Skin epidermis (tissue), 12 donors: ENCODE data around the gene SSMEM1.
"Not testable (repeated sequence)": the region's sequence is repeated elsewhere in the genome, so short reads cannot be mapped to it uniquely, and the experiment has no call there.

Source experiments
- H3K27ac ChIP-seq, 21 experiments: fragments of 200-600 bp; sonication (generic) in 11 of 21; one replicate each; pipeline ENCODE4 v1.5.0; 2020; ENCODE audit warnings: mild to moderate bottlenecking in 3 of 21, inconsistent platforms in 2 of 21, moderate library complexity in 2 of 21
- H3K4me3 ChIP-seq, 7 experiments: fragments of 200-600 bp; sonication (generic) in 2 of 7; one replicate each; pipeline ENCODE4 v1.5.0; 2020; ENCODE audit warnings: inconsistent platforms in 2 of 7, mild to moderate bottlenecking in 2 of 7, moderate library complexity in 1 of 7

The SSMEM1 gene, protein sequence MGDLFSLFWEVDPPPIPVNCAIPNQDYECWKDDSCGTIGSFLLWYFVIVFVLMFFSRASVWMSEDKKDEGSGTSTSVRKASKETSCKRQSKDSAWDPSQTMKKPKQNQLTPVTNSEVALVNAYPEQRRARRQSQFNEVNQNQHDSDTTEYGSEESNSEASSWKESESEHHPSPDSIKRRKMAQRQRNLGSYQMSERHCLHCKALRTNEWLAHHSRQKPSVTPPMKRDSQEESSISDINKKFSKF

GRCh38 chr7:130207642-130208041 is at the start of gene SSMEM1:
SSMEM1 (plus strand) TSS chr7:130207860; CDS start chr7:130207911, 51 bp downstream.
- H3K27ac ChIP-seq, result peak within 1 kb of the TSS in 1 of 21 experiments; percentile 14
- no peak within 1 kb of the TSS for H3K4me3 ChIP-seq

GRCh38 chr7:130160023-130160422 is 47.6 kb upstream of the SSMEM1 start:
- no peak overlapping the region for H3K4me3 ChIP-seq
- H3K27ac ChIP-seq, result no peak overlapping the region

GRCh38 chr7:130160455-130160854 is 47.2 kb upstream of the SSMEM1 start:
- Histone ChIP-seq H3K27ac (no peak overlapping the region), H3K4me3 (no peak overlapping the region)

- H3K4me3 ChIP-seq, result no peak overlapping the region
These were observed 45.5 kb upstream of the SSMEM1 start for GRCh38 chr7:130162196-130162595.

DNA sequence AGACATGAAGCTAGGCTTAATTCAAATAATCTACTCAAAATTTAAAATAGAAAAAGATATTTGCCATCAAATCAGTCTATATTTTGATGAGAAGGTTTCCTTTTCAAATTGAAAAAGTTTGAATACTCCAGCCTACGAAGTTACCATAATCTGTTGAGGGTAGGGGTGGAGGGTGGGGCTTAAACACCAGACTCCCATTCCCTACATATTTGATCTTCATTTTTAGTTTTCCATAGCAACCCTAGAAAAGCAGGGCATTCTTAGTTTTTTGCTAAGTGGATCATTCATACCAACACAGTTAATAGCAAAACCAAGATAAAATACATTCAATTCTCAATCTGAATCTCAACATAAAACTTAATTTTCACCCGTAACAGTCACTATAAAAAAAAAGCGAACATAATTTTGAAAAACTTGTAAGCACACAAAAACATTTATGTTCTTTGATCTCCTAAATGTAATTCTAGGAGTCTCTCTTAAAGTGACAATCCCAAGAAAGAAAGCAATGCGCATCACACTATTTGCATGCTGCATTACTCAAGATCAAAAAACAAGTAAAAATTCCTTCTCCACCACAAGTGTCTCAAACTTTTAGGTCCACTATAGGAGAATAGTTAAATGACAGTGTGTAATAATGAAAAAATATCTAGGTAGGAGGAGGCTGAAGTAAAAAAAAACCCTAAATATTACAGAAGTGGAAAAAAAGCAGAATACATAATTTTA is 33.3 kb upstream of the SSMEM1 start:
- Histone ChIP-seq H3K27ac (no peak overlapping the region), H3K4me3 (no peak overlapping the region)

More at GRCh38 chr7:130162196-130162595, 45.5 kb upstream of the SSMEM1 start:
- no peak overlapping the region for H3K27ac ChIP-seq

- Histone ChIP-seq H3K27ac (no peak overlapping the region), H3K4me3 (no peak overlapping the region)
These were observed 29.4 kb upstream of the SSMEM1 start for GRCh38 chr7:130178251-130178650.

- no peak overlapping the region for H3K4me3 ChIP-seq
These were observed 28.0 kb upstream of the SSMEM1 start for GRCh38 chr7:130179631-130180030.

DNA sequence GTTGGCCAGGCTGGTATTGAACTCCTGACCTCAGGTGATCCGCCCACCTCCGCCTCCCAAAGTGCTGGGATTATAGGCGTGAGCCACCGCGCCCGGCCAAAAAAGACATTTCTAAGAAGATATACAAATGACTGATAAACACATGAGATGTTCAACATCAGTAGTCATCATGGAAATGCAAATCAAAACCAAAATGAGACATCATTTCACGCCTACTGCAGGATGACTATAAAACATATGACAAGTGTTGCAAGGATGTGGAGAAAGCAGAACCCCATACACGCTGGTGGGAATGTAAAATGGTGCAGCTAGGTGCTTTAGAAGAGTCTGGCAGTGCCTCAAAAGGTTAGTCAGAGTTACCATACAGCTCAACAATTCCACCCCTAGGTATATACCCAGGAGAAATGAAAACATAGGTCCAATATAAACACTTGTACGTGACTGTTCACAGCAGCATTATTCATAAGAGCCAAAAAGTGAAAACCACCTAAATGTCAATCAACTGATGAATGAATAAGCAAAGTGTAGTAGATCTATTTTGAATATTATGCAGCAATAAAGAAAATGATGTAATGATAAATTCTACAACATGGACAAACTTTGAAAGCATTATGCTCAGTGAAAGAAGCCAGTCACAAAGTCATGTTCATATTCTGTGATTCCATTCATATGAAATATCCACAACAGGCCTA is 26.9 kb upstream of the SSMEM1 start:
- Histone ChIP-seq H3K27ac (no peak overlapping the region), H3K4me3 (no peak overlapping the region)

More at GRCh38 chr7:130179631-130180030, 28.0 kb upstream of the SSMEM1 start:
- H3K27ac ChIP-seq, result no peak overlapping the region

DNA sequence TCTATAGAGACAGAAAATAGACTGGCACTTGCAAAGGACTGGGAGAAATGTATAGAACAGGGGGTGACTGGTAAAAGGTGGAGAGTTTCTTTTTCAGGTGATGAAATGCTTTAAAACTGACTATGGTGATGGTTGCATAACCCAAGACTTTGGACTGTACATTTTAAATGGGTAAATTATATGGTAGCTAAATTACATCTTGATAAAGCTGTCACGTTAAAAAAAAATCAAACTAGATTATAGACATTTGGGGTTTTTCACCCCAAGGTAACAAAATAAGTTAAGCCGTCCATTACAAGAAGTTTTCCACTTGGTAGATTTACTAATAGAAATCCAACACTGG is 26.4 kb upstream of the SSMEM1 start:
- Histone ChIP-seq H3K27ac (no peak overlapping the region), H3K4me3 (no peak overlapping the region)

DNA sequence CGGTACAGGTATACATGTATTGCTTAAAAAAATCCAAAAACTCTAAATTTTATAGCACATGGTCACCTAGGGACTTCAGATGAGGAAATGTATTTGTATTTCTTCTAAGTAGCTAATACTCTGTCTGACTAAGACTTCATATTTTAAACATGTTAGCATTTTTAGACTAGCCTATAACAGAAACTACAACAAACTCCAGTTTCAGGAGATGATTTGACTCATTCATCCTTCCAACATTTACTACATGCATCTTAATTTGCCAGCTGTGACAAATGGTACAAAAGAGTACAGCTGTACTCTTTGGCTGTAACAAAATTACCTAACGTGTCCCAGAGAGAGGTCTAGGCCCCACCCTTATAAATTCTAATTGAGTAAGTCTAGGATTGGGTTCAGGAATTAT is 24.7 kb upstream of the SSMEM1 start:
- Histone ChIP-seq H3K27ac (no peak overlapping the region), H3K4me3 (no peak overlapping the region)

DNA sequence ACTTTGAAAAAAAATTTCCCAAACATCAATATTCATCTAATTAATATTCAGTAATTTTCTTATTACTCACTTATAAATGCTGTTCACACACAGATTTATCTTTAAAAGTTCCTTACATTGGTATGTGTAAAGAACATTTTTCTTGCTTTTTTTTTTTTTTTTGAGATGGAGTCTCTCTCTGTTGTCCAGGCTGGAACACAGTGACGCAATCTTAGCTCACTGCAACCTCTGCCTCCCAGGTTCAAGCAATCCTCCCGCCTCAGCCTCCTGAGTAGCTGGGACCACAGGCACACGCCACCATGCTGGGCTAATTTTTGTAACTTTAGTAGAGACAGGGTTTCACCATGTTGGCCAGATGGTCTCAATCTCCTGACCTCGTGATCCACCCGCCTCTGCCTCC is 23.3 kb upstream of the SSMEM1 start:
- H3K4me3 ChIP-seq, H3K27ac ChIP-seq: not testable (repeated sequence)

DNA sequence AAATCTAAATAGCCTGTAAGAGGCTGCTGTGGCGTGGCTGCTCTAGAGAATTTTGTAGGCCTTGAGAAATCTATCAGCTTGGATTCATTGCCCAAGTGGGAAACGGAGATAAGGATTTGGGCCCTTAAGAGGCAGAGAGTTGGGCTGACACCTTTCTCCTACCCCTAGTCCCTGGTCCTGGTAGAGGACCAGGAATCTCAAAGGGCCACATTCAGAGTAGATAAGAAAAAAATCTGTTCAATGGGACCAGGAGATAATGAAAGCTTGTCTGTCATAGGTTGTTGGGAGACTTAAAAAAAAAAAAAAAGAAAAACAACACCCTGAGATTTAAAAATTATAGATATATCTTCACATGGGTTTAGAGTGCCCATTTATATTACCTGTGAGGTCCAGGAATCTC is 20.3 kb upstream of the SSMEM1 start:
- Histone ChIP-seq H3K27ac (no peak overlapping the region), H3K4me3 (no peak overlapping the region)

DNA sequence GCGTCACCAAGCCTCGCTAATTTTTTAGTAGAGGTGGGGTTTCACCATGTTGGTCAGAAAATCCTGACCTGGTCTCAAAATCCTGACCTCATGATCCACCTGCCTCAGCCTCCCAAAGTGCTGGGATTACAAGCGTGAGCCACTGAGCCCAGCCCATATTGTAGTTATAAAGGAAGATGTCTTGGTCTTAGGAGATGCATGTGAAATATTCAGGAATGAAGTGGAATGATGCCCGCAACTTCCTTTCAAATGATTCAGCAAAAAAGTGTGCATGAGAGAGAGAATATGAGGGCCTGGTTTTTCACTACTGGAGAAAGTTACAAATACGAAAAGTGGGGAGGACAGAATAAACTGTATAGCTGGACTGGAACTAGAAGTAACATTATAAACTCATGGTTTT is 18.3 kb upstream of the SSMEM1 start:
- H3K4me3 ChIP-seq, result no peak overlapping the region
- H3K27ac ChIP-seq, result no peak overlapping the region

- Histone ChIP-seq H3K4me3 (no peak overlapping the region), H3K27ac (no peak overlapping the region)
These were observed 15.9 kb upstream of the SSMEM1 start for GRCh38 chr7:130191791-130192190.

DNA sequence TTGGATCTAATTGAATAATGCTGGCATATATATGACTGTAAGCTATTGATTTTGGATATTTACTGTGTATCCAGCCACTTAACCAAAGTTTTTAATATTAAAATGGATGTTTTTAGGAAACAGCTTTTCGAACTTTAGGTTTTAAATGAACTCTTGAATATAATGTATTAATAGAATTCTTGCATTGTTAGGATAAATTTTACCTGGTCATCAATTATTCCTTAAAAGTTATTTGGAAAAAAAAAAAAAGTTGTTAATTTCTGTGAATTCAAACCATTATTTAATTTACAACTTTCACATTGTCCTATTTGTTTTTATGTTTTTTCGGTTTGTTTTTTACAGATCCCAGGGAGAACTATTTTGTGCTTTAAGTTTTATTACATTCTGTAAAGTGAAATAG is 12.3 kb upstream of the SSMEM1 start:
- Histone ChIP-seq H3K4me3 (no peak overlapping the region), H3K27ac (no peak overlapping the region)

GRCh38 chr7:130196476-130196875 is 11.2 kb upstream of the SSMEM1 start:
- Histone ChIP-seq H3K27ac (no peak overlapping the region), H3K4me3 (no peak overlapping the region)

- no peak overlapping the region for H3K27ac ChIP-seq
These were observed 10.6 kb upstream of the SSMEM1 start for GRCh38 chr7:130197094-130197493.

DNA sequence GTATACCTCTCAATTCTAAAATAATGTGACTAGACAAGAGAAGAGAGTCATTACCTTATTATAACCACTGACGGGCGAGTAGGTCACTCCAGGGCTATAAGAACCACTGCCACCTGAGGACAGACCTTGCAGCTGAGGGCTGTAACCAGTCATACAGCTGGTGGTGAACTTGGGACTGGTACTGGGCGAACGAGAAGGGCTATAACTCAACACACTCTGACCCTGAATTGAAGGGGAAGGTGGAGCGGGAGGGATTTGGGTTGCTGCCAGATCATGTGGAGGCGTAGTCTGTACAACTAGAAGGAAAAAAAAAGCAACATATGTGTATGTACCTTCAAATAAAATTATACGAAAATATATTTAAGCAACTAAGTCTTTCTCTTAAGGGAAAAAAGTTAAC is 5.9 kb upstream of the SSMEM1 start:
- Histone ChIP-seq H3K4me3 (no peak overlapping the region), H3K27ac (no peak overlapping the region)

More at GRCh38 chr7:130197094-130197493, 10.6 kb upstream of the SSMEM1 start:
- H3K4me3 ChIP-seq, result no peak overlapping the region

- peak within 1 kb of the TSS; percentile 56 to 77 (median 69) for H3K4me3 ChIP-seq
- H3K27ac ChIP-seq, result peak within 1 kb of the TSS; percentile 48 to 96 (median 89)
These were observed 2.3 kb upstream of the SSMEM1 start, which contains the start of gene TMEM209 for GRCh38 chr7:130205084-130205947. TMEM209 (minus strand) TSS chr7:130205406; CDS start chr7:130205375, 31 bp downstream.

GRCh38 chr7:130207033-130207432 is 627 bp upstream of the SSMEM1 start:
- peak overlapping the region in 1 of 21 experiments; percentile 14 for H3K27ac ChIP-seq
- no peak overlapping the region for H3K4me3 ChIP-seq
